WTC11 (cell line): ENCODE measurements around the gene FRS3. TPM values are rescaled to one million over a fixed set of nuclear protein-coding genes. Genes with fewer than 3 reads are reported as not detected.
A peak's percentile ranks its signal among the peaks of the same experiment; 100 is the strongest.

Experiments used
- ATAC-seq: fragments of 200-7000 bp; cut with Tn5 transposase; 2 replicates; pipeline ENCODE4 v1.10.0; 2021; ENCODE audit warnings: mild to moderate bottlenecking, moderate library complexity
- CTCF ChIA-PET: fragments of 300-600 bp; sonication (Branson Sonifier 250); formaldehyde crosslinking; loops from one replicate; lab custom pipeline; 2021; ENCODE audit warnings: antibody characterized with exemption; lab: Charles Lee
- POLR2A ChIA-PET: fragments of 350-600 bp; sonication (Branson Sonifier 250); formaldehyde crosslinking; loops from one replicate; lab custom pipeline; 2021; ENCODE audit warnings: antibody characterized with exemption; lab: Charles Lee
- DNase-seq: peaks from one replicate; pipeline ENCODE4 v3.0.0; 2021; ENCODE audit warnings: low spot score
- H3K27ac Mint-ChIP-seq: 2 replicates; pipeline ENCODE4 v1.8.0; 2021; ENCODE audit warnings: mixed read lengths
- H3K27me3 Mint-ChIP-seq: 2 replicates; pipeline ENCODE4 v1.8.0; 2021; ENCODE audit warnings: low read depth, mild to moderate bottlenecking, moderate library complexity, mixed read lengths
- H3K36me3 Mint-ChIP-seq: 2 replicates; pipeline ENCODE4 v1.8.0; 2021; ENCODE audit warnings: mixed read lengths
- H3K4me1 Mint-ChIP-seq: 2 replicates; pipeline ENCODE4 v1.8.0; 2022; ENCODE audit warnings: mixed read lengths
- H3K4me3 Mint-ChIP-seq: 2 replicates; pipeline ENCODE4 v1.8.0; 2021; ENCODE audit warnings: mild to moderate bottlenecking, moderate library complexity, mixed read lengths
- H3K9me3 Mint-ChIP-seq: 2 replicates; pipeline ENCODE4 v1.8.0; 2021; ENCODE audit warnings: mixed read lengths
- ARID4B ChIP-seq: sonication (generic); formaldehyde crosslinking; IDR thresholded peaks from 2 replicates; pipeline ENCODE4 v1.8.0; 2023; ENCODE audit warnings: missing genetic modification reagents, mild to moderate bottlenecking, borderline replicate concordance
- ATF6 ChIP-seq: sonication (generic); formaldehyde crosslinking; IDR thresholded peaks from 2 replicates; pipeline ENCODE4 v1.8.1; 2023; ENCODE audit warnings: mild to moderate bottlenecking, missing genetic modification reagents
- CBFB ChIP-seq: sonication (generic); formaldehyde crosslinking; IDR thresholded peaks from 2 replicates; pipeline ENCODE4 v1.8.1; 2022; ENCODE audit warnings: mild to moderate bottlenecking, low read depth, missing genetic modification reagents
- E2F1 ChIP-seq: sonication (generic); formaldehyde crosslinking; IDR thresholded peaks from 2 replicates; pipeline ENCODE4 v1.8.0; 2022; ENCODE audit warnings: mild to moderate bottlenecking, missing genetic modification reagents
- E2F5 ChIP-seq: sonication (generic); formaldehyde crosslinking; IDR thresholded peaks from 2 replicates; pipeline ENCODE4 v1.8.1; 2022; ENCODE audit warnings: mild to moderate bottlenecking, moderate library complexity, missing genetic modification reagents
- FOXK1 ChIP-seq: sonication (generic); formaldehyde crosslinking; IDR thresholded peaks from 2 replicates; pipeline ENCODE4 v1.8.0; 2022; ENCODE audit warnings: mild to moderate bottlenecking, moderate library complexity, missing genetic modification reagents
- HMGA2 ChIP-seq: fragments of 250-450 bp; sonication (Bioruptor Pico); IDR thresholded peaks from 2 replicates; pipeline ENCODE4 v1.4.0; 2021; ENCODE audit warnings: mild to moderate bottlenecking, moderate library complexity
- HMGXB4 ChIP-seq: sonication (generic); formaldehyde crosslinking; IDR thresholded peaks from 2 replicates; pipeline ENCODE4 v1.8.1; 2023; ENCODE audit warnings: mild to moderate bottlenecking, moderate library complexity, missing genetic modification reagents
- JUN ChIP-seq: sonication (generic); formaldehyde crosslinking; IDR thresholded peaks from 2 replicates; pipeline ENCODE4 v1.8.0; 2023; ENCODE audit warnings: mild to moderate bottlenecking, missing genetic modification reagents
- PRDM15 ChIP-seq: sonication (generic); formaldehyde crosslinking; IDR thresholded peaks from 2 replicates; pipeline ENCODE4 v1.8.0; 2022; ENCODE audit warnings: missing genetic modification reagents
- SMAD4 ChIP-seq: sonication (generic); formaldehyde crosslinking; IDR thresholded peaks from 2 replicates; pipeline ENCODE4 v1.8.0; 2022; ENCODE audit warnings: mild to moderate bottlenecking, missing genetic modification reagents
- TCF7 ChIP-seq: sonication (generic); formaldehyde crosslinking; IDR thresholded peaks from 2 replicates; pipeline ENCODE4 v1.8.0; 2022; ENCODE audit warnings: mild to moderate bottlenecking, low read depth, missing genetic modification reagents, moderate library complexity
- TEAD1 ChIP-seq: sonication (generic); formaldehyde crosslinking; IDR thresholded peaks from 2 replicates; pipeline ENCODE4 v1.8.0; 2022; ENCODE audit warnings: mild to moderate bottlenecking, missing genetic modification reagents
- TP53 ChIP-seq: sonication (generic); formaldehyde crosslinking; IDR thresholded peaks from 2 replicates; pipeline ENCODE4 v1.8.1; 2023; ENCODE audit warnings: mild to moderate bottlenecking, missing genetic modification reagents
- ZNF138 ChIP-seq: sonication (generic); formaldehyde crosslinking; conservative IDR thresholded peaks from 2 replicates; pipeline ENCODE4 v1.8.1; 2022; ENCODE audit warnings: mild to moderate bottlenecking, moderate library complexity, missing genetic modification reagents
- ZNF263 ChIP-seq: sonication (generic); formaldehyde crosslinking; IDR thresholded peaks from 2 replicates; pipeline ENCODE4 v1.8.1; 2022; ENCODE audit warnings: low read depth, mild to moderate bottlenecking, moderate library complexity, missing genetic modification reagents
- ZNF281 ChIP-seq: sonication (generic); formaldehyde crosslinking; IDR thresholded peaks from 2 replicates; pipeline ENCODE4 v1.8.0; 2023; ENCODE audit warnings: mild to moderate bottlenecking, missing genetic modification reagents
- ZNF416 ChIP-seq: fragments of 250-450 bp; sonication (Bioruptor Pico); IDR thresholded peaks from 2 replicates; pipeline ENCODE4 v1.9.0; 2021; ENCODE audit warnings: mild to moderate bottlenecking, inconsistent platforms
- total RNA-seq: library from RNA; stranded (reverse); gene quantifications from 3 replicates; pipeline ENCODE4 v1.2.3, GENCODE V29; 2021

FRS3 gene
- total RNA-seq, 1 experiment from 2014 or later, result 7.8 TPM

GRCh38 chr6:41768545-41769308 lies 11.0 kb downstream of the FRS3 start:
- H3K4me1 Mint-ChIP-seq, result peaks cover 12% of the 10 kb centered on the region
- peak overlapping the region; percentile 71; the same call in 1 of the 2 replicates for H3K27ac Mint-ChIP-seq
- no peak for ATAC-seq

More at GRCh38 chr6:41768545-41769308, 11.0 kb downstream of the FRS3 start:
- Mint-ChIP-seq H3K4me3 (no peak overlapping the region), H3K27me3 (no peaks in the 10 kb centered on the region), H3K36me3 (peaks cover 5% of the 10 kb centered on the region; the same call in 1 of the 2 replicates), H3K9me3 (no peaks in the 10 kb centered on the region)
- DNase-seq, result no peak
- TF ChIP-seq ARID4B (CRISPR knock-in tag) (no peak), SMAD4 (CRISPR knock-in tag) (no peak), ZNF263 (CRISPR knock-in tag) (no peak), JUN (no peak), HMGXB4 (CRISPR knock-in tag) (no peak), TEAD1 (CRISPR knock-in tag) (no peak), PRDM15 (no peak), ATF6 (CRISPR knock-in tag) (no peak), FOXK1 (CRISPR knock-in tag) (no peak), TCF7 (no peak), ZNF138 (CRISPR knock-in tag) (no peak), E2F5 (CRISPR knock-in tag) (no peak), ZNF416 (CRISPR knock-in tag) (no peak), TP53 (CRISPR knock-in tag) (no peak), HMGA2 (CRISPR knock-in tag) (no peak), ZNF281 (CRISPR knock-in tag) (no peak), CBFB (CRISPR knock-in tag) (no peak), E2F1 (CRISPR knock-in tag) (no peak)
- CTCF ChIA-PET, result interaction anchor here (0.7 to 2.3 kb wide), 3 partner anchors 11 to 63 kb away, joined by 3 to 14 read pairs (median 3); partner anchors contain the start of genes FRS3 and TOMM6
- POLR2A ChIA-PET, result interaction anchor here (0.6 kb wide), 1 partner anchor 20 kb away, joined by 4 read pairs; no protein-coding TSS in a partner anchor
